H1 (cell line): ENCODE data around the gene GABPB2. TPM values are rescaled to one million over a fixed set of nuclear protein-coding genes. Genes with fewer than 3 reads are reported as not detected.

Source experiments
- CTCF ChIA-PET: fragments of 300-600 bp; sonication (Branson Sonifier 250); formaldehyde crosslinking; loops from one replicate; lab custom pipeline; 2021; ENCODE audit not compliant: partially characterized antibody; lab: Charles Lee
- POLR2A ChIA-PET: fragments of 300-600 bp; sonication (Branson Sonifier 250); formaldehyde crosslinking; loops from one replicate; lab custom pipeline; 2021; ENCODE audit warnings: inconsistent platforms; ENCODE audit not compliant: partially characterized antibody; lab: Charles Lee
- DNase-seq, 2 experiments: peaks; one replicate each; pipeline versions ENCODE4 v3.0.0 to v3.0.0-alpha.2; 2010 to 2022; ENCODE audit warnings: low spot score in 2 of 2, low read depth in 1 of 2, mixed read lengths in 1 of 2
- FAIRE-seq: peaks from 2 replicates; lab custom pipeline; 2011; peaks lifted over from hg19 to GRCh38; lab: Jason Lieb, UNC
- H2AFZ ChIP-seq: 2 replicates; pipeline ENCODE4 v1.8.1; 2012; ENCODE audit warnings: low read length, inconsistent platforms
- H2AK5ac ChIP-seq: 2 replicates; pipeline ENCODE4 v1.6.1; 2013; ENCODE audit warnings: low read depth, low read length
- H2BK120ac ChIP-seq: replicated peaks from 2 replicates; pipeline ENCODE3; 2013; ENCODE audit warnings: low read depth, low read length, inconsistent platforms
- H2BK12ac ChIP-seq: 2 replicates; pipeline ENCODE4 v1.6.1; 2013; ENCODE audit warnings: low read depth, low read length
- H2BK15ac ChIP-seq: 2 replicates; pipeline ENCODE4 v1.6.1; 2013; ENCODE audit warnings: low read length
- H2BK20ac ChIP-seq: 2 replicates; pipeline ENCODE4 v1.6.1; 2013; ENCODE audit warnings: low read length
- H2BK5ac ChIP-seq: 2 replicates; pipeline ENCODE4 v1.6.1; 2013; ENCODE audit warnings: low read depth, low read length
- H3K14ac ChIP-seq: 2 replicates; pipeline ENCODE4 v1.6.1; 2013; ENCODE audit warnings: inconsistent platforms; ENCODE audit not compliant: insufficient read length
- H3K18ac ChIP-seq: 2 replicates; pipeline ENCODE4 v1.6.1; 2013; ENCODE audit warnings: low read length; ENCODE audit errors: extremely low read depth
- H3K23ac ChIP-seq: 2 replicates; pipeline ENCODE4 v1.6.1; 2013; ENCODE audit warnings: inconsistent platforms; ENCODE audit not compliant: insufficient read length
- H3K23me2 ChIP-seq: 2 replicates; pipeline ENCODE4 v1.6.1; 2013; ENCODE audit warnings: low read depth, low read length
- H3K27ac ChIP-seq: 2 replicates; pipeline ENCODE4 v1.6.1; 2011; ENCODE audit warnings: low read depth, low read length, inconsistent platforms
- H3K27me3 ChIP-seq, 4 experiments: replicated peaks in 1 of 4; 1 replicate in 1 of 4; 2 replicates in 3 of 4; pipeline versions ENCODE4 v1.6.1 to v1.8.1; 2011 to 2013; ENCODE audit warnings: low read length in 3 of 4, mild to moderate bottlenecking in 3 of 4, inconsistent platforms in 2 of 4, mixed read lengths in 2 of 4, moderate library complexity in 1 of 4; ENCODE audit not compliant: control insufficient read depth in 3 of 4, insufficient read depth in 3 of 4; ENCODE audit errors: extremely low read depth in 1 of 4
- H3K36me3 ChIP-seq, 4 experiments: 2 replicates each; pipeline versions ENCODE4 v1.6.1 to v1.8.1; 2011 to 2013; ENCODE audit warnings: mild to moderate bottlenecking in 4 of 4, low read length in 3 of 4, moderate library complexity in 2 of 4, control low read depth in 1 of 4, inconsistent platforms in 1 of 4; ENCODE audit not compliant: insufficient read depth in 4 of 4, control insufficient read depth in 2 of 4
- H3K4ac ChIP-seq: replicated peaks from 2 replicates; pipeline ENCODE3; 2013; ENCODE audit warnings: low read length, low read depth, mixed read lengths, inconsistent platforms; ENCODE audit not compliant: insufficient read length
- H3K4me1 ChIP-seq, 4 experiments: replicated peaks in 1 of 4; 1 replicate in 1 of 4; 2 replicates in 3 of 4; pipeline versions ENCODE4 v1.6.1 to v1.8.1; 2011 to 2013; ENCODE audit warnings: low read length in 3 of 4, inconsistent platforms in 2 of 4, mixed read lengths in 1 of 4; ENCODE audit not compliant: insufficient read depth in 4 of 4, control insufficient read depth in 3 of 4
- H3K4me2 ChIP-seq, 2 experiments: 2 replicates each; pipeline versions ENCODE4 v1.6.1 to v1.8.1; 2011 to 2013; ENCODE audit warnings: low read depth in 2 of 2, low read length in 2 of 2, control low read depth in 1 of 2, inconsistent platforms in 1 of 2, mild to moderate bottlenecking in 1 of 2; ENCODE audit not compliant: insufficient read depth in 1 of 2
- H3K4me3 ChIP-seq, 4 experiments: fragments of 200-600, 300-600 bp in 1 of 4; sonication (generic), shearing (Covaris generic), sonication (Bioruptor Twin) in 1 of 4; 2 replicates each; pipeline versions ENCODE4 v1.5.1 to v1.8.1; 2011 to 2016; ENCODE audit warnings: low read length in 4 of 4, low read depth in 3 of 4, control low read depth in 2 of 4, inconsistent platforms in 2 of 4, mild to moderate bottlenecking in 2 of 4, mixed read lengths in 1 of 4, moderate library complexity in 1 of 4; ENCODE audit not compliant: insufficient read depth in 2 of 4; ENCODE audit errors: extremely low read depth in 1 of 4
- H3K56ac ChIP-seq: replicated peaks from 2 replicates; pipeline ENCODE3; 2013; ENCODE audit warnings: low read depth, mild to moderate bottlenecking, mixed read lengths, low read length, inconsistent platforms; ENCODE audit not compliant: insufficient read length
- H3K79me1 ChIP-seq: 2 replicates; pipeline ENCODE4 v1.6.1; 2013; ENCODE audit warnings: low read depth, low read length, control low read depth
- H3K79me2 ChIP-seq, 2 experiments: 2 replicates each; pipeline versions ENCODE4 v1.6.1 to v1.8.1; 2012 to 2013; ENCODE audit warnings: low read length in 2 of 2, mild to moderate bottlenecking in 2 of 2, inconsistent platforms in 1 of 2; ENCODE audit not compliant: insufficient read depth in 2 of 2, control insufficient read depth in 1 of 2
- H3K9ac ChIP-seq, 4 experiments: replicated peaks in 1 of 4; 1 replicate in 1 of 4; 2 replicates in 3 of 4; pipeline versions ENCODE4 v1.6.1 to v1.8.1; 2011 to 2013; ENCODE audit warnings: low read depth in 3 of 4, low read length in 3 of 4, control low read depth in 2 of 4, mild to moderate bottlenecking in 2 of 4, moderate library complexity in 2 of 4, inconsistent platforms in 1 of 4; ENCODE audit errors: extremely low read depth in 1 of 4
- H3K9me3 ChIP-seq, 2 experiments: 2 replicates each; pipeline versions ENCODE4 v1.6.1 to v1.8.1; 2012 to 2013; ENCODE audit warnings: mild to moderate bottlenecking in 2 of 2, moderate library complexity in 2 of 2, control low read depth in 1 of 2, inconsistent platforms in 1 of 2, low read depth in 1 of 2, low read length in 1 of 2, mixed read lengths in 1 of 2; ENCODE audit not compliant: insufficient read depth in 2 of 2
- H4K20me1 ChIP-seq, 2 experiments: replicated peaks in 1 of 2; 2 replicates each; pipeline versions ENCODE3 to v1.8.1; 2011 to 2013; ENCODE audit warnings: inconsistent platforms in 2 of 2, low read length in 2 of 2, mild to moderate bottlenecking in 1 of 2; ENCODE audit not compliant: insufficient read depth in 2 of 2, control insufficient read depth in 1 of 2
- H4K5ac ChIP-seq: 2 replicates; pipeline ENCODE4 v1.6.1; 2013; ENCODE audit warnings: low read length, low read depth, mixed read lengths, inconsistent platforms; ENCODE audit not compliant: insufficient read length
- H4K8ac ChIP-seq: 2 replicates; pipeline ENCODE4 v1.8.0; 2013; ENCODE audit warnings: mild to moderate bottlenecking, moderate library complexity, low read length, inconsistent platforms; ENCODE audit not compliant: insufficient read depth; ENCODE audit errors: extremely low read depth
- H4K91ac ChIP-seq: replicated peaks from 2 replicates; pipeline ENCODE3; 2013; ENCODE audit warnings: low read length, mixed read lengths, inconsistent platforms; ENCODE audit not compliant: insufficient read length
- ASH2L ChIP-seq: fragments of 200-600, 300-600 bp; sonication (generic); IDR thresholded peaks from one replicate; pipeline ENCODE4 v1.7.1; 2017; ENCODE audit warnings: low read length
- WGBS, 2 experiments: shearing (Covaris generic) in 1 of 2; methylation state at CpG; one replicate each; pipeline versions ENCODE4 v1.1.6 to v1.1.7; 2013 to 2015; ENCODE audit warnings: low lambda C conversion rate in 2 of 2, mixed read lengths in 2 of 2, inconsistent platforms in 1 of 2, low coverage in 1 of 2, missing lambda C conversion rate in 1 of 2; ENCODE audit not compliant: insufficient replicate concordance in 2 of 2, insufficient coverage in 1 of 2, insufficient read length in 1 of 2; ENCODE audit errors: extremely low coverage in 1 of 2, missing lambda C conversion rate in 1 of 2; 5-methylcytosine and 5-hydroxymethylcytosine counted together
- polyA plus RNA-seq, 7 experiments: library from polyadenylated mRNA; depleted of rRNA in 3 of 7; stranded (reverse) in 5 of 7; unstranded in 2 of 7; fragments of >200 nt in 5 of 7; fragments of 200-250 nt in 2 of 7; gene quantifications; 1 replicate in 5 of 7; 2 replicates in 1 of 7; 4 replicates in 1 of 7; pipeline versions ENCODE4 v1.2.1 to v1.2.3, GENCODE V29; 2011 to 2013; ENCODE audit warnings: missing spikeins in 2 of 7, mixed read lengths in 2 of 7
- total RNA-seq: library from RNA; stranded (reverse); fragmentation: NEBNext Ultra II Directional; extraction: Animal tissue kit (Norgen Biotek cat#: 25700); gene quantifications from 2 replicates; pipeline ENCODE4 v1.2.1, GENCODE V29; 2021

GABPB2 gene
- total and polyA plus RNA-seq, 2 of the 8 experiments (the other 6 are each of a cell fraction or from before 2014, with no cell fraction given): 1.8 to 2.4 TPM

- Histone ChIP-seq H2BK120ac (no peak within 1 kb of the TSS), H3K27ac (no peak within 1 kb of the TSS), H3K79me2 (no peaks in the 10 kb centered on the region), H2AFZ (no peak within 1 kb of the TSS), H3K18ac (no peak within 1 kb of the TSS), H3K4me1 (no peaks in the 10 kb centered on the region), H3K27me3 (no peaks in the 10 kb centered on the region), H3K9me3 (no peaks in the 10 kb centered on the region), H3K4me3 (no peak within 1 kb of the TSS), H3K36me3 (peaks cover 0 to 13% (median 4%) of the 10 kb centered on the region in 4 experiments; a peak in 4 of 8 replicates), H4K91ac (no peak within 1 kb of the TSS), H4K5ac (no peak within 1 kb of the TSS), H3K23ac (no peak within 1 kb of the TSS), H4K20me1 (no peaks in the 10 kb centered on the region), H2BK15ac (peak within 1 kb of the TSS; percentile 46; the same call in 1 of the 2 replicates), H3K4ac (no peak within 1 kb of the TSS), H3K56ac (no peak within 1 kb of the TSS), H2AK5ac (0 out of 2 replicates have a peak within 1 kb of the TSS, but pooled peaks have one; percentile 65), H2BK12ac (no peak within 1 kb of the TSS), H2BK5ac (no peak within 1 kb of the TSS), H3K4me2 (no peak within 1 kb of the TSS), H3K23me2 (no peaks in the 10 kb centered on the region), H3K79me1 (no peaks in the 10 kb centered on the region), H3K14ac (no peak within 1 kb of the TSS), H2BK20ac (no peak within 1 kb of the TSS), H3K9ac (no peak within 1 kb of the TSS), H4K8ac (no peak within 1 kb of the TSS)
- DNase-seq: no peak
- no peak for TF ChIP-seq ASH2L
- ChIA-PET POLR2A (interaction anchor here (0.6 to 2.0 kb wide), 6 partner anchors 9 to 104 kb away, joined by 3 to 6 read pairs (median 4); partner anchors contain the start of gene SEMA6C), CTCF (interaction anchor here (0.5 to 11.8 kb wide), 24 partner anchors 10 to 818 kb away, joined by 3 to 285 read pairs (median 4); partner anchors contain the start of genes GABPB2, MINDY1, PI4KB and TMOD4)
- FAIRE-seq: no peak
- 90% methylated on average over 4 of the region's 4 CpGs; no CpG with 5 or more reads in 1 of the 2 experiments for WGBS, 2 experiments
Measured at GRCh38 chr1:151156515-151156819, 85.9 kb downstream of the GABPB2 start, which contains the start of gene TNFAIP8L2. TSS of gene TNFAIP8L2 (plus strand) at chr1:151156649. CDS start at chr1:151158698, 2,049 bp downstream.
